ENCODE measurements around the gene ADSL. TPM values are rescaled to one million over a fixed set of nuclear protein-coding genes. Genes with fewer than 3 reads are reported as not detected.

Gene ADSL
- total and polyA plus RNA-seq, 9 of the 15 experiments (the other 6 are each of a cell fraction or from before 2014, with no cell fraction given): 112 to 322 (median 146) TPM

DNA sequence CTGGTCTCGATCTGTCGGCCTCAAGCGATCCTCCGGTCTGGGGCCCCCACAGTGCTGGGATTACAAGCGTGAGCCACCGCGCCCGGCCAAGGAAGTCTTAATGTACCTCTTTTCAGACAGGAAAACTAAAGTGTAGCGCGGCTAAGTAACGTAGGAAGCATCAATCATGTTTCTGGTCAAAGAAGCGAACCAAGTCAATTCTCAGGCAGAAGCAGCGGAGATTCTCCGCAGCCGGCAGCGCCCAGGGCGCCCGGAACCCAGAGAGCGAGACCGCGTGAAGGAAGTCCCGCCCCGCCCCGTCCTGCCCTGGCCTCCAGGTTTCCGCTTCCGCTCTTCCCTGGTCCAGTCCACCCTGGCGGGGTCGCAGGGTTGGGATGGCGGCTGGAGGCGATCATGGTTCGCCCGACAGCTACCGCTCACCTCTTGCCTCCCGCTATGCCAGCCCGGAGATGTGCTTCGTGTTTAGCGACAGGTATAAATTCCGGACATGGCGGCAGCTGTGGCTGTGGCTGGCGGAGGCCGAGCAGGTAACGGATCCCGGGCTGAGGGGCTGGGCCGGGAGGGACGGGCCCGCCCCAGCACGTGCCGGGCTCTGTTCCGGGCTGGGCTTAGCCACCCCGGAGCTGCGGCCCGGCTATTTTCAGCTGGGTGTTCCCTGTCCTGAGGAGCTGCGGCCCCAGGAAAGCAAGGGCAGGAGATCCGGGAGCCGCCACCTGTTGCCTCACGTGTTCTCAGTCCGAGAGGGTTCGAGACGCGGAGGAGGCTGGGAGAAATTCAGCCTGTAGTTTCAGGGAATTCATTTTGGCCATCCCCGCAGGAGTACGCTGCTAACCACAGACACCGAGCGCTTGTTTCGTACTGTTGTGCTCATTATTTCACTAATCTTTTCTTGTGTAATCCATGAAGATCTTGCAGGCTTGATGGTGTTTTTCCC lies at the start of gene ADSL (continued):
- TF ChIP-seq, protein P1, sequence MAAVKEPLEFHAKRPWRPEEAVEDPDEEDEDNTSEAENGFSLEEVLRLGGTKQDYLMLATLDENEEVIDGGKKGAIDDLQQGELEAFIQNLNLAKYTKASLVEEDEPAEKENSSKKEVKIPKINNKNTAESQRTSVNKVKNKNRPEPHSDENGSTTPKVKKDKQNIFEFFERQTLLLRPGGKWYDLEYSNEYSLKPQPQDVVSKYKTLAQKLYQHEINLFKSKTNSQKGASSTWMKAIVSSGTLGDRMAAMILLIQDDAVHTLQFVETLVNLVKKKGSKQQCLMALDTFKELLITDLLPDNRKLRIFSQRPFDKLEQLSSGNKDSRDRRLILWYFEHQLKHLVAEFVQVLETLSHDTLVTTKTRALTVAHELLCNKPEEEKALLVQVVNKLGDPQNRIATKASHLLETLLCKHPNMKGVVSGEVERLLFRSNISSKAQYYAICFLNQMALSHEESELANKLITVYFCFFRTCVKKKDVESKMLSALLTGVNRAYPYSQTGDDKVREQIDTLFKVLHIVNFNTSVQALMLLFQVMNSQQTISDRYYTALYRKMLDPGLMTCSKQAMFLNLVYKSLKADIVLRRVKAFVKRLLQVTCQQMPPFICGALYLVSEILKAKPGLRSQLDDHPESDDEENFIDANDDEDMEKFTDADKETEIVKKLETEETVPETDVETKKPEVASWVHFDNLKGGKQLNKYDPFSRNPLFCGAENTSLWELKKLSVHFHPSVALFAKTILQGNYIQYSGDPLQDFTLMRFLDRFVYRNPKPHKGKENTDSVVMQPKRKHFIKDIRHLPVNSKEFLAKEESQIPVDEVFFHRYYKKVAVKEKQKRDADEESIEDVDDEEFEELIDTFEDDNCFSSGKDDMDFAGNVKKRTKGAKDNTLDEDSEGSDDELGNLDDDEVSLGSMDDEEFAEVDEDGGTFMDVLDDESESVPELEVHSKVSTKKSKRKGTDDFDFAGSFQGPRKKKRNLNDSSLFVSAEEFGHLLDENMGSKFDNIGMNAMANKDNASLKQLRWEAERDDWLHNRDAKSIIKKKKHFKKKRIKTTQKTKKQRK (IDR thresholded peaks at IDR 0.05; ENCODE audit: borderline replicate concordance, low read depth, low read length): no peak
- TF ChIP-seq SP1 (CRISPR knock-in tag; IDR thresholded peaks at IDR 0.05) (peak; percentile 56; the same call in 1 of the 2 replicates), HDGF (IDR thresholded peaks at IDR 0.05) (no peak), MXI1 (IDR thresholded peaks at IDR 0.05; ENCODE audit: low read depth, low read length) (peak; percentile 72; the same call in 1 of the 2 replicates), ARID1B (IDR thresholded peaks at IDR 0.05) (peak; percentile 13; the same call in 1 of the 2 replicates), TAF1 (IDR thresholded peaks at IDR 0.05; ENCODE audit: control insufficient read depth, extremely low read depth, insufficient read depth, low read length, severe bottlenecking) (no peak), ESRRA (IDR thresholded peaks at IDR 0.05; ENCODE audit: borderline replicate concordance, low read depth) (no peak; the same call in none of the 2 replicates), CBFA2T2 (conservative IDR thresholded peaks at IDR 0.05) (no peak), RCOR1 (IDR thresholded peaks at IDR 0.05; ENCODE audit: borderline replicate concordance in 1 of 2, low read depth in 2 of 2, low read length in 2 of 2) (no peak), CEBPB (tag; IDR thresholded peaks at IDR 0.05) (no peak), TAF7 (tag; IDR thresholded peaks at IDR 0.05) (no peak), ZNF41 (CRISPR knock-in tag; conservative IDR thresholded peaks at IDR 0.05) (no peak), SAP30 (IDR thresholded peaks at IDR 0.05; ENCODE audit: borderline replicate concordance, insufficient read depth, low read depth, low read length, poor library complexity, severe bottlenecking) (peak; percentile 71)
- TF ChIP-seq, protein P2, sequence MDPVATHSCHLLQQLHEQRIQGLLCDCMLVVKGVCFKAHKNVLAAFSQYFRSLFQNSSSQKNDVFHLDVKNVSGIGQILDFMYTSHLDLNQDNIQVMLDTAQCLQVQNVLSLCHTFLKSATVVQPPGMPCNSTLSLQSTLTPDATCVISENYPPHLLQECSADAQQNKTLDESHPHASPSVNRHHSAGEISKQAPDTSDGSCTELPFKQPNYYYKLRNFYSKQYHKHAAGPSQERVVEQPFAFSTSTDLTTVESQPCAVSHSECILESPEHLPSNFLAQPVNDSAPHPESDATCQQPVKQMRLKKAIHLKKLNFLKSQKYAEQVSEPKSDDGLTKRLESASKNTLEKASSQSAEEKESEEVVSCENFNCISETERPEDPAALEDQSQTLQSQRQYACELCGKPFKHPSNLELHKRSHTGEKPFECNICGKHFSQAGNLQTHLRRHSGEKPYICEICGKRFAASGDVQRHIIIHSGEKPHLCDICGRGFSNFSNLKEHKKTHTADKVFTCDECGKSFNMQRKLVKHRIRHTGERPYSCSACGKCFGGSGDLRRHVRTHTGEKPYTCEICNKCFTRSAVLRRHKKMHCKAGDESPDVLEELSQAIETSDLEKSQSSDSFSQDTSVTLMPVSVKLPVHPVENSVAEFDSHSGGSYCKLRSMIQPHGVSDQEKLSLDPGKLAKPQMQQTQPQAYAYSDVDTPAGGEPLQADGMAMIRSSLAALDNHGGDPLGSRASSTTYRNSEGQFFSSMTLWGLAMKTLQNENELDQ (CRISPR knock-in tag; IDR thresholded peaks at IDR 0.05; ENCODE audit: borderline replicate concordance): no peak
- TF ChIP-seq, protein P3, sequence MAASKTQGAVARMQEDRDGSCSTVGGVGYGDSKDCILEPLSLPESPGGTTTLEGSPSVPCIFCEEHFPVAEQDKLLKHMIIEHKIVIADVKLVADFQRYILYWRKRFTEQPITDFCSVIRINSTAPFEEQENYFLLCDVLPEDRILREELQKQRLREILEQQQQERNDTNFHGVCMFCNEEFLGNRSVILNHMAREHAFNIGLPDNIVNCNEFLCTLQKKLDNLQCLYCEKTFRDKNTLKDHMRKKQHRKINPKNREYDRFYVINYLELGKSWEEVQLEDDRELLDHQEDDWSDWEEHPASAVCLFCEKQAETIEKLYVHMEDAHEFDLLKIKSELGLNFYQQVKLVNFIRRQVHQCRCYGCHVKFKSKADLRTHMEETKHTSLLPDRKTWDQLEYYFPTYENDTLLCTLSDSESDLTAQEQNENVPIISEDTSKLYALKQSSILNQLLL (CRISPR knock-in tag; IDR thresholded peaks at IDR 0.05; ENCODE audit: borderline replicate concordance): no peak
- TF ChIP-seq, protein P4, sequence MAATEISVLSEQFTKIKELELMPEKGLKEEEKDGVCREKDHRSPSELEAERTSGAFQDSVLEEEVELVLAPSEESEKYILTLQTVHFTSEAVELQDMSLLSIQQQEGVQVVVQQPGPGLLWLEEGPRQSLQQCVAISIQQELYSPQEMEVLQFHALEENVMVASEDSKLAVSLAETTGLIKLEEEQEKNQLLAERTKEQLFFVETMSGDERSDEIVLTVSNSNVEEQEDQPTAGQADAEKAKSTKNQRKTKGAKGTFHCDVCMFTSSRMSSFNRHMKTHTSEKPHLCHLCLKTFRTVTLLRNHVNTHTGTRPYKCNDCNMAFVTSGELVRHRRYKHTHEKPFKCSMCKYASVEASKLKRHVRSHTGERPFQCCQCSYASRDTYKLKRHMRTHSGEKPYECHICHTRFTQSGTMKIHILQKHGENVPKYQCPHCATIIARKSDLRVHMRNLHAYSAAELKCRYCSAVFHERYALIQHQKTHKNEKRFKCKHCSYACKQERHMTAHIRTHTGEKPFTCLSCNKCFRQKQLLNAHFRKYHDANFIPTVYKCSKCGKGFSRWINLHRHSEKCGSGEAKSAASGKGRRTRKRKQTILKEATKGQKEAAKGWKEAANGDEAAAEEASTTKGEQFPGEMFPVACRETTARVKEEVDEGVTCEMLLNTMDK (IDR thresholded peaks at IDR 0.05; ENCODE audit: borderline replicate concordance, insufficient read depth, low read depth, low read length, poor library complexity, severe bottlenecking): peak; percentile 41

Data from K562 (cell line).